HG02981 (cell line): ENCODE results near the gene CPPED1.

Experiments
- ATAC-seq: cut with Tn5 transposase; IDR thresholded peaks from one replicate; pipeline ENCODE4 v1.9.1; 2021; ENCODE audit warnings: mild to moderate bottlenecking, moderate library complexity; ENCODE audit not compliant: unreplicated experiment

CPPED1 gene

DNA sequence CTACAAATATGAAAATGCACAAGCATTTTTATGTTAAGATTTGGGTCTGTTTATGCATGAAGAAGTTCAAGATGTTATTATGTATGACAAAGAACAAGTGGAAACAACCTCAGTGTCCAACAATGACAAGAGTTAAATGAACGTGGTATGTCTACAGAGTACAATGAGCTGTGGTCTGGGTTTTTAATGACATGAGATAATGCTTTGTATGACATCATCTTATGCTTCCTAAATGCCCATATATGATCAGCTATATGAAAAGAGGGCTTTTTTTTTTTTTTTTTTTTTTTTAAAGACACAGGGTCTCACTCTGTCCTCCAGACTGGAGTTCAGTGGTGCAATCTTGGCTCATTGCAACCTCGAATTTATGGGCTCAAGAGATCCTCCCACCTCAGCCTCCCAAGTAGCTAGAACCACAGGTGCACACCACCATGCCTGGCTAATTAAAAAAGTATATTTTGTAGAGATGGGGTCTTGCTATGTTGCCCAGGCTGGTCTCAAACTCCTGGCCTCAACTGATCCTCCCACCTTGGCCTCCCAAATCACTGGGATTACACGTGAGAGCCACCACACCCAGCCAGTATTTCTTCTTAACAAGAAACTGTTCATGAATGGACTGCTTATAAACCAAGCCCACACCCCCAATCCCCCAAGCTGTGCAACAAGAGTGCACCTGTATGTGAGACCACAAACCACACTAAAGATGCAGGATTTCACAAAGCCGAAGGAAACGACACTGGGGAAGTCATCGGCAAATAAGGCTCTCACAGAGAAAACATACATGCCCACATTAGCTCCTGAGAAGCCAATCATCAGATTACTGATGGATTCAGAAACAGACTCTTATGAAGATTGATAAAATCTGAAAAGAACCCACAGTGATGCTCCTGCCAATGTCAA lies 114.5 kb downstream of the CPPED1 start:
- ATAC-seq = no peak

DNA sequence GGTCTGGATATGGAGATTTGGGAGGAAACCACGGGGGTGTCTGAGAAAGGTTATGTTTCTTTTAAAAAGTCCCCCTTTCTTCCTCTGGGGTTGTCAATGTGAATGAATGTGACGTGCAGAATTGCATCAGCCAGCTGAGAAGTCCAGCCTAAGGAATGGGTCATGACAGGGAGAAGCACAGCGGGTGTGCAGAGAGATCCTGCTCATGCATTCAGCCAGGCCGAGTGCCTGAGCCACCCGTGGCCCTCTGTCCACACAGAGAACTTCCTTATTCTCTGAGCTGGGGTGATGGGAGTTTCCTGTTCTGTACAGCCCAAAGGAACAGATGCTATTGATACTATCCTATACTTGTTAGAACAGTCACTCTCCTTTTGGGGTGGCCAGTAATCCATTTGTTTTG lies 117.9 kb downstream of the CPPED1 start:
- ATAC-seq = no peak

DNA sequence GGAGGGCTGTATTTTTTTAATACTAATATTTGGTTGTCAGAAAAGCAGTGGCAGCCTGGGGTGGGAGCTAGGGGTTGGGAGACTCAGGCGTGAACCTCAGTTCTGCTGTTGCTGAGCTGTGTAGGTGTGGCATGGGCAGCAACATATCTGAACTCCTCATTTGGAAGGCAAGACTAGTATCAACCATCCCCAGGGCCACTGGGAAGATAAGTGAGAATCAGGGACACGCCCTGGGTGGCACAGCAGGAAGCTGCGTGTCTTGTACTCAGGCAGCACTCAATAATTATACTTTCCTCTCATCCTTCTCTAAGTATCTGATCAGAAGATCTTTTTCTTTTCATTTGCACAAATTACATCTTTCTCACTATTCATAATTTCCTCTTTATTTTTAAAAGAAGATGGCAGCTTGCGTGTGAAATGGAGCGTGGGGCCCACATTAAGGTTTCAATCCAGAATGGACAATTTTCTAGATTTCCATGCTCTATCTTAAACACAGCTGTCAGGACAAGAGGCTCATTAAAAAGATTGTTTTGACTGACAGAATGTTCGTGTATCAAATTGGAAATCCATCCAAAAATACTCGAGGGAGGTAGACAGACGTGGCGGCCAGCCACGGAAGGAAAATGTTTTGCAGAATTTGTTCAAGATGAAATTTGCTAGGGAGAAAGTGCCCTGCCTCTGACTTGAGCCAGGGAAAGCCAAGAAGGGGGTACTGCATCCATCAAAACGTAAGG lies 121.1 kb downstream of the CPPED1 start:
- no peak for ATAC-seq

DNA sequence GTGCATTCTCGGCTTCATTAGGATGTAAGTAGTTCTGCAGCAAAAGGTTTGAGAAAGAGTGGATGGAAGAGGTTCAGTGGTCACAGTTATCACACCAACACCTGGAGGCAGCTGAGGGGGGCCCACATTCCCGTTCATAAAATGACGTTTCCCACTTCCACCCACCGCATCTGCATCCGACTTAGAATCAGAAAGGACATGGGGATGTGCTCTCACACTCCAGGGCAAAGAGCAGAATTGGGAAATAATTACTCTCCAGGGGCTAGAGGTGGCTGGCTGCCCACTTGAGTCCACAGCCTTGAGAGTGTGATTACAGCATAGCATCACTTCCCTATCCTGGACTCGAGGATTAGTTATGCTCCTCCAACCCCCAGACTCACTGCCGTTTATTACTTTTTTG lies 122.0 kb downstream of the CPPED1 start:
- no peak for ATAC-seq

DNA sequence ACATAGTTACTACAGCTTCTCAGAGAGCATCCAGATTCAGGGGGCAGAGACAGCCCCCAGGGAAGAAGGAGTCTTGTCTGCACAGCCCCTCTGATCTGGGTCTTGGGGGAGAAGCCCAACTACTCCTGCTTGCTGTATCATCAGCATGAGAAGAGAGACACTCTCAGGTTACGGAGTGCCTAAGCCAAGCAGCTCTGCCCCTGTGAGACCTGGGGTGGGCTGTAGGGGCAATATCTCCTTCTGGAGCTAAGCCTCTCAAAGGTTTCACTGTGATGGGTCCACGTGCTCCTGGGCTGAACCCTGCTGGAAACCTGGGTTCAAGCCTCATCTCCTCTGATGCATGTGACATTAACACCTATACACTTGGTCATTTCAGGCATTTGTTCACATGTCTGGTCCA lies 123.2 kb downstream of the CPPED1 start:
- ATAC-seq = no peak

DNA sequence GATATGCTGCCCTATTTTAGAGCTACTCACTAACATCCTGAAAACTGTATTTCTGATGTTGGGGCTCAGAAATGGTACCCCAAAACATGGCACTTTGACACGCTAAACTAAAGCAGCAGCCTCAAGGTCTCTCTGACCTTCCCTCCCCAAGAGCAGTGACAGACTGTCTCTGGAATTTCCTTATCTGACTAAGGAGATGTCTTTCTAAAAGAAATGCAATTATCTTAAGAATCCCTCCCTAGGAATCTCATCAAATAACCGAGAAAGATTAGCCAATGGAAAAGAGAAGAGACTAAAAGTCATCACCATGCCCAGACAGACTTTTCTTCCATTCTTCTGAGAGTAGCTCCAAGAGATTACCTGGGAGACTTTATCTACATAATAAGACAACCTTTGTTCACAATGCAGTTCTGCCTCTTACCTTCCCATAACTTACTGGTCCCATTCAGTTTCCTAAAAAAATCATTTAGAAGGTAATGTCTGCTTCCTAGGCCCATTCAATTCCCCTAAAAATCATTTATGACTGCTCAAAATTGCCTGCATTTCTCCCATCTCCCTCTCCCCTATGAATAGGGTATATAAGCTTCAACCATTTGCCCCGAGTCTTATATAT lies 123.9 kb downstream of the CPPED1 start:
- ATAC-seq = no peak

DNA sequence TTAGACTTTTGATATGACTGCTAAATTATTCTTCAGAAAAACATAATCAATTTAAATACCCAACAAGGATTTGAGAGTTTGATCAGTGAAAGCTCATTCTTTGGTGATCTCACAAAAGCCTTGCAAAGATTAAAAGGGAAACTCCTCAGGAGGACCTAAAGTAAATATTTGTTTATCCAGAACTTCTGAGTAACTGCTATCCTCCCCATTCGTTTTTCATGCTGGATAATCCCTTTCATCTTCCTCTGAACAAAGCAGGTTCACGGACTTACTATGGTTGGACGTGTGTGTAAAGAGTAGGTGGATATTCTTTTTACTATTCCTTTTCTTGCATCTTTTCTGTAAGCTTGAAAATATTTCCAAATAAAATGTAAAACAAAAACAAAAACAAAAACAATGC lies 124.7 kb downstream of the CPPED1 start:
- ATAC-seq = no peak

DNA sequence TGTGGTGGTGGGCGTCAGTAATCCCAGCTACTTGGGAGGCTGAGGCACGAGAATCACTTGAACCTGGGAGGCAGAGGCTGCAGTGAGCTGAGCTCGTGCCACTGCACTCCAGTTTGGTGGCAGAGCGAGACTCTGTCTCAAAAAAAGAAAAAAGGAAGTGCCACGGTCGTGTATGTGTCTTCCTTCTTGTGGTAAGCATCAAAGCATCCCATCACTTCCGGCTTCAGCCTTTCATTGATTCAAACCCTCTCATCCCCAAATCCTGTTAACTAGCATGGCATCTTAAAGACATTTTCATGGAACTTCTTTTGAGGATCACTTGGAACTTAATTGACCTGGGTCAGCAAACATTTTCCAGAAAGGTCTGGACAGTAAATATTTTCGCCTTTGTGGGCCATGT lies 126.2 kb downstream of the CPPED1 start:
- ATAC-seq = no peak

DNA sequence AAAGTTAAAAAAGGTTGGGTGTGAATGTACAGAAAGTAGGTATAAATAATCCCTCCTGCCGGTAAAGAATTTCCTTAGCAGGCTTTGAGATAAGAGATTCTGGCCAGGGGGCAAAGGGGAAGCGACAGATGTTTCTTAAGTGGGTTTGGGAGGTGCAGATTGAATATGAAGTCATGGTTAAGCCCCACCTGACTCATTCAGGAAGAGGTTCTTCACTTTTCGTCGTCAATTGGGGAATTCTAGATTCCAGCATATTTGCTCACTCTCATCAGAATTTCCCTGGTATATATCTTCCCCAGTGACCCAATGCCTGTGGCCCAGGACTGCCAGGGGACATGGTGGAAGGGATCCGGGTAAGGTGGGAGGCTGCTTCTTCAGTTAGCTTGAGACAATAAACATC lies 127.8 kb downstream of the CPPED1 start:
- ATAC-seq = no peak

DNA sequence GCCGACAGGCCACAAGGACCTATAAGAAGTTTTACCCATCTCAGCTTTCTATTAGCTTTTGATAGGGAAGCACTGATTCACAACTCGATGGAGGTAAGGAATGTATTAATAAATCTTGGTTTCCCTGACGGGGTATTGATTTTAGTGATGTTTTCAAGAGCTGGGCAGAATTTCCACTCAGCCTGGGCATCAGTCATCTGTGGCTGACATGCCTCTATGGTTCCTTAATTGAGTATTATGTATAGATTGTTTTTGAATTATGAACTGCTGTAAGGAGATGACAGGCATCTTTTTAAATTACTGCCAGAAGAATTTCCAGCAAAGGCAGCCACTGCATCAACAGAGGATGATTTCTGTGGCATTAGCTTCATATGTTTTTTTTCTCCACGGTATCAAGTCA lies 128.6 kb downstream of the CPPED1 start:
- ATAC-seq = no peak

DNA sequence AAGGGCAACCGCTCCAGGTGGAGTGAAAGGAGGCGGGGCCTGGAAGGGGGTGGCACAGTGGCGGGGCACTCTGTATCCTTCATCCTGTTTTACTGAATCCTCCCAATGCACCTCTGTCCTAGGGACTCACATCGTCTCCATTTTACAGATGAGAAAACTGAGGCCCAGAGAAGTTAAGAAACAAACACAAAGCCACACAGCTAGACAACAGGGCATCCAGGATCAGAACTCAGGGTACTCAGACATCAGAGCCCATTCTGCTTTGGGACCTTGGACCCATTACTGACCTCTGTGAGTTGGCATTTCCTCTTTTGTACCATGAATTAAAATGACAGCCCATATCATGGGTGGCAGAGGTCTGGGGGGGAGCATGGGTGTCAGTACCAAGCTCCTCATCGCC lies 129.2 kb downstream of the CPPED1 start:
- ATAC-seq = no peak

DNA sequence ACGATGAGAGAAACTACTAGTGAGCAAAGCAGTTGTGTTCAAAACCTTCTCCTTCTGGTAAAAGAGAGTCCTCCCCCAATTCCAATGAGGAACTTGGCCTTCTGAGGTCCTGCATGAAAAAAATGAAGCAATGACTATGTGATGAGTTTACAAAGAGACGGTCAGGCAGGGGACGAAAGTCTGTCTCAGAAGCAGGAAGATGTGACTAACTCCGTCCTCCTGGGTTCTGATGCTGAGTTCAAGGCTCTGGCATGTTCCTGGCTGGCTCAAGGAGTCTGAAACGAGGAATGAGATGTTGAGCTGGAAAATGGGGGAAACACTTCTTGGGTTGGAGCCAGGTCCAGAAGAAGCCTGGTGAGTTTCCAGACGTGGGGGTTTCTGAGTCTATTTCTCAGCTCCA lies 129.6 kb downstream of the CPPED1 start:
- no peak for ATAC-seq

DNA sequence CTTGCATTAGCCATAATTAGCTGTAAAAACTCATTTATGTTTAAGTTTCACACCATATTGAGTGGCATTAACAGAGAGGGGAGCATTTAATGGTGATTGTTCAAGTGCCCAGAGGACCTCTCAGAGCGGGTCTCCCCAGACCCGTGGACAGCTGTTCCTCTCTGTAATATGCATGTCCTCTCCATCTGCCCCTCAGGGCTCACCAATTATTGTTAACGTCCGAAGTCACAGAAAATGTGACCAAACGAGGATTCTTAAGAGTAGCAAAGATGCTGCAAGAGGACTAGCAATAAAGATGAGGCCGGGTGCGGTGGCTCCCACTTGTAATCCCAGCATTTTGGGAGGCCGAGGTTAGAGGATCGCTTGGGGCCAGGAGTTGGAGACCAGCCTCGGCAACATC lies 130.2 kb downstream of the CPPED1 start:
- no peak for ATAC-seq

DNA sequence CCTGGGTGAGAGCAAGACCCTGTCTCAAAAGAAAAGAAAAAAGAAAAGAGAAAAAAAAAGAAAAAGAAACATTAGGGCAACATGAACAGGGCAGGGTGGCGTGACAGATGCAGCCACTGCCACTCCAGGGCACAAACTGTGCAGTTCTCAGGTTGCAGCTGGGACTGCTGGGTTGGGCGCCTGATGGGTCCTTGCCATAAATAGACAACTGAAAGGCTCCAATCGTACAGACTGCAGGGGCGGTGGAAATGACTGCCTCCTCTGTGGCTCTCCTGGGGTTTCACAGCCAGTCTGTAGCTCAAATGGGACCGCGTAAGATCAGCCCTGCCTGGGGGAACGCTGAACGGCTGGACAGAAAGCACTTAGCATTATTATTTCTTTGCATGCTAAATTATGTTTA lies 130.7 kb downstream of the CPPED1 start:
- no peak for ATAC-seq

DNA sequence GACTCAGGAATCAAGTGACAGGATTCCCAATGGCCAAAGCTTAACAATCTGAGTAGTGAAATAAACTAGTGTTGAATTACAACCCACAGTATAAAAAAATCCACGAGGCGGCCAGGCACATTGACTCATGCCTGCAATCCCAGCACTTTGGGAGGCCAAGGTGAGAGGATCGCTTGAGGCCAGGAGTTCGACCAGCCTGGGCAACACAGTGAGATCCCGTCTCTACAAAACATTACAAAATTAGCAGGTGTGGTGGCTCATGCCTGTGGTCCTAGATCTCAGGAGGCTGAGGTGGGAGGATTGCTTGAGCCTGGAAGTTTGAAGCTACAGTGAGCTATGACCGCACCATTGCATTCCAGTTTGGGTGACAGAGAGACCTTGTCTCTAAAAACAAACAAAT lies 133.8 kb downstream of the CPPED1 start:
- ATAC-seq = no peak

DNA sequence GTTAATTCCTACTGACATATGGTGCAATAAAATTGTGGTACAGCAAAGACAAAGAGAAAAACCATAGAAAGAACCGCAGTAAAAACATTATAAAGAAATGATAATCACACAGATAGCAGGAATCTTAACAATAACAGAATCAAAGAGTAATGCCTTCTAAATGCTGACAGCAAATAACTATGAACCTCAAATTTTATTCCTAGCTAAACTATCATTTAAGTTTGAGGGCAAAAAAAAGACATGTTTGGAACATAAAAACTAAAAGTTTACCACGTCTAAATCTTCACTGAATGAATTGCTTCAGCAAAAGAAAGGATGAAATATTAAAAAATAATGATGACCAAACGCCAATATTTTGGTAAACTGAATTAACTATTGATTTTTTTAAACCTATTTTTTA lies 135.8 kb downstream of the CPPED1 start:
- no peak for ATAC-seq

DNA sequence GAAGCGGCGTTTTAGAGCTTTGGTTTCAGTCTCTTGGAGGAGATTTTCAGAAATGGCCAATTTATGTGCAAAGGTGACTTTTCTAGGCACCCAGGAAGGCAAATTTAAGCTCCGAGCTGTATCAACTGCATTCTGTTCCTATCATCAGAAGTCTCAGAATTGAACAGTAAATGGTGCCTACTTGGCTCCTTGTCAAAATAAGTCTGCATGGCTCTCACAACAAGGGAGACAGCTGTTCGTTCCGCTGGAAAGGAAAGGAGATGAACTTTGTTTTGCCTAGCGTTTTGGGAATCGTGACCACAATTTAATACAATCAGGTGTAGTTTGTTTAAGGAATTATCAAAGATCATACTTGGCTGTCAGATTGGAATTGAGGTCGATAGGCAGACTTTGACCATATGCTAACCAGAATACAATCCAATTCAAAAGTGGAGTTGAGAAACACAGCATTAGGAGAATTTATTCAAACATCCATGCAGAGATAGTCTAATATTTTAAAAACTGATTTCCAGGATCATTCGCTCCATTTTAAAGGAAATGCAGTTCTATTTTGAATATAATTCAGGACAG lies 139.4 kb downstream of the CPPED1 start:
- no peak for ATAC-seq

DNA sequence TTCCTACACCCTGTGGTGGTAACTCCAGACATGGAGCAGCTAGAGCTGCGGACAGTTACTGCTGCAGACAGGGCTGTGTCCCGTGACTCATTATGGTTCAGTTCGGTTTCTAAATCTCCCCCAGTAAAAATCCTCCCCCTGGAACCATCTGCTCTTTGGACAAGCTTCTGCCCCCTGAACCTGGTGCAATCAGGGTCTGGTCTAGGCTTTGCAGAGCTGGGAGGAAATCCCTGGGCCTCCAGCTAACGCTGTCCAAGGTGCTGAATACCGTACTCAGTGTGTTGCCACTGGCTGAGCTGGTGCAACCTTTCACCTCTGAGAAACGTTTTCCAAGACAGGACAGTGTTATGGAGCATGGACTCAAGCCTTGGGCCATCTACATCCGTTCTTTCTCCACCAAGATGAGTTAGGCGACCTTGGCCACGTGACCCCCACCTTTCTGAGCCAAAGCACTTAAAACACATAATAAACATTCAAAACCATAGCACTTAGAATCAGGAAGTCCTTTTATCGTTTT lies 142.0 kb downstream of the CPPED1 start:
- ATAC-seq = no peak

DNA sequence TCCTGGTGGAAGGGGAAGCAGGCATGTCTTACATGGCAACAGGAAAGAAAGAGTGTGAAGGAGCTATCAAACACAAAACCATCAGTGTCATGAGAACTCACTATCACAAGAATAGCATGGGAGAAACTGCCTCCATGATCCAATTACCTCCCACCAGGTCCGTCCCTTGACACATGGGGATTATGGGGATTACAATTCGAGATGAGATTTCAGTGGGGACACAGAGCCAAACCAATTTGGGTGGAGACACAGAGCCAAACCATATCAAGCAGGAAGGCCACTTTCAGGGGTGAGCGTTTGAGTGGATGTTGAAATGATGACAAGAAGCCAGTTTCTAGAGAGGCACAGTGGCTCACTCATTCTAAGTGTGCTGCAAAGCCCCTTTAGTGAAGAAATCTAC lies 143.8 kb downstream of the CPPED1 start:
- ATAC-seq = no peak

DNA sequence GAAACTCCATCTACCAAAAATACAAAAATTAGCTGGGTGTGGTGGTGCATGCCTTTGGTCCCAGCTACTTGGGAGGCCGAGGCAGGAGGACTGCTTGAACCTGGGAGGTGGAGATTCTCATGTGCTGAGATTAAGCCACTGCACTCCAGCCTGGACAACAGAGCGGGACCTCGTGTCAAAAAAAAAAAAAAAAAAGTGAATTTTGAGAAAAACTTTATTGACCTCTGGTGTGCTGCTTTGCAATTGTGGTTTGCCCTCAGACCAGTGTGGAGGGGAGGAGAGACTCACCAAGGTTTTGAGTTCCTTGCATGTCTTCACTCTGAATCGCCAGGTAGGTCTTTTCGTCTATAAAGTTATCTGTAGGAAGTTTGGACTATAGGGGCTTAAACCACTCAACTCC lies 145.2 kb downstream of the CPPED1 start:
- no peak for ATAC-seq

DNA sequence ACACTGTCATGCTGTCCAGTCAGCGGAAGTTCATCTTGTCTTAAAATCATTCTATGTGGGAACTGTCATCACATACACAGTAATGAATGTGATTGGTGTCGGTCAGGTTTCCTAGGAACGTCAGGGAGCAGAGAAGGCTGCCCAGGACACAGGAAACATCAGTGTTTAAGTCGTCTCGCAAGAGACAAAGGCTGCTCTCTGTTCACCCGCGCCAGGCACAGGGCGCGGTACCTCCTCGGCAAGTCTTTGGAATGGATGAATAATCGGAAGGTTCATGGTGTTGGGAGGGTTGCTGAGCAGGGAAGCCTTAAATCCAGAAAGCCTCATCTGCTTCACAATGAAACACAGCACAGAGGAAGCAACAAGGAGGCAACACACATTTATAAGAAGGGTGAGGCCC lies 148.2 kb downstream of the CPPED1 start:
- no peak for ATAC-seq
